ENCODE results near the gene ADCK1.

DNA sequence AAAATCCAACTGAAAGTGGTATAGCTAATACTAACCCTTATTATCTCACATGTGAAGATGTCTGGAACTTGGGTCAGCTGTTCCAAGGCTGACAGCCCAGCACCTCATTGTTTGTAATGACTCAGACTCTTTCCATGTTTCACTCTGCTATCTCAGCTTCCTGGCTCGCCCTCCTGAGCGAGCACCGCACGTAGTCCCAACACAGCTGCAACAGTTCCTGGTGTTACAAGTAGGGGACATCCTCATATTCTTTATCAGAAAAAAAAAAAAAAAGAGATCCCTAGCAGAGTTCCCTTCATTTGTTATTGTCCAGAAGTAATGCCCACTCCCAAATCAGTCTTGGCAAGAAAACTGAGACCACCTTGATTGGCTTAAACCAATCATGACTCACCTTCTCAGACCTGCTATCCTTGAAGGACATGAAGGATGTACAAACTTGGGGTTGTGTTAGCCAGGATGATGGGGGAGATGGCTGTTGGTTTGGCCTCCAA lies 92.5 kb downstream of the ADCK1 start:
- TF ChIP-seq POLR2A (IDR thresholded peaks at IDR 0.05) = no peak
- TF ChIP-seq, protein P1, sequence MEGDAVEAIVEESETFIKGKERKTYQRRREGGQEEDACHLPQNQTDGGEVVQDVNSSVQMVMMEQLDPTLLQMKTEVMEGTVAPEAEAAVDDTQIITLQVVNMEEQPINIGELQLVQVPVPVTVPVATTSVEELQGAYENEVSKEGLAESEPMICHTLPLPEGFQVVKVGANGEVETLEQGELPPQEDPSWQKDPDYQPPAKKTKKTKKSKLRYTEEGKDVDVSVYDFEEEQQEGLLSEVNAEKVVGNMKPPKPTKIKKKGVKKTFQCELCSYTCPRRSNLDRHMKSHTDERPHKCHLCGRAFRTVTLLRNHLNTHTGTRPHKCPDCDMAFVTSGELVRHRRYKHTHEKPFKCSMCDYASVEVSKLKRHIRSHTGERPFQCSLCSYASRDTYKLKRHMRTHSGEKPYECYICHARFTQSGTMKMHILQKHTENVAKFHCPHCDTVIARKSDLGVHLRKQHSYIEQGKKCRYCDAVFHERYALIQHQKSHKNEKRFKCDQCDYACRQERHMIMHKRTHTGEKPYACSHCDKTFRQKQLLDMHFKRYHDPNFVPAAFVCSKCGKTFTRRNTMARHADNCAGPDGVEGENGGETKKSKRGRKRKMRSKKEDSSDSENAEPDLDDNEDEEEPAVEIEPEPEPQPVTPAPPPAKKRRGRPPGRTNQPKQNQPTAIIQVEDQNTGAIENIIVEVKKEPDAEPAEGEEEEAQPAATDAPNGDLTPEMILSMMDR (IDR thresholded peaks at IDR 0.05) = no peak

All from vagina (tissue), 2 donors.